Measurements from ENCODE around the gene FAM120B.

FAM120B gene

DNA sequence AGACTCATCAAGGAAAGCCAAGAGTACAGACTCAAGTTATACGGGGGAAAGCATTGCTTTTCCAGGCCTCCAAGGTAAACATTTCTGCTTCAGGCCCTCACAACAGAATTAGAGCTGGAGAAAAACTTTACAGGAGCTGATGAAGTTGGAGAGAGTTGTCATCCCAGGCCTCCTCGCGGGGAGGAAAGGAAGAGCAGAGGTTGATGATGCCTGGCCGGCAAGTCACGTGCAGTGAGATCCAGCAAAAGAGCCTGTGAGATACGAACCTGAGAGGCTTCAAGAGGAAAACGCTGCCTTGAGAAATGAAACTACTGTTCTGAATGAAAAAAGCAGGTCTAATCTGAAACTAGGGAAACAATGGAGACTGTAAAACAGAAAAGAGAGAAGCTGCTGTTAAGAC, 122.9 kb downstream of the FAM120B start:
- DNase-seq: no peak

DNA sequence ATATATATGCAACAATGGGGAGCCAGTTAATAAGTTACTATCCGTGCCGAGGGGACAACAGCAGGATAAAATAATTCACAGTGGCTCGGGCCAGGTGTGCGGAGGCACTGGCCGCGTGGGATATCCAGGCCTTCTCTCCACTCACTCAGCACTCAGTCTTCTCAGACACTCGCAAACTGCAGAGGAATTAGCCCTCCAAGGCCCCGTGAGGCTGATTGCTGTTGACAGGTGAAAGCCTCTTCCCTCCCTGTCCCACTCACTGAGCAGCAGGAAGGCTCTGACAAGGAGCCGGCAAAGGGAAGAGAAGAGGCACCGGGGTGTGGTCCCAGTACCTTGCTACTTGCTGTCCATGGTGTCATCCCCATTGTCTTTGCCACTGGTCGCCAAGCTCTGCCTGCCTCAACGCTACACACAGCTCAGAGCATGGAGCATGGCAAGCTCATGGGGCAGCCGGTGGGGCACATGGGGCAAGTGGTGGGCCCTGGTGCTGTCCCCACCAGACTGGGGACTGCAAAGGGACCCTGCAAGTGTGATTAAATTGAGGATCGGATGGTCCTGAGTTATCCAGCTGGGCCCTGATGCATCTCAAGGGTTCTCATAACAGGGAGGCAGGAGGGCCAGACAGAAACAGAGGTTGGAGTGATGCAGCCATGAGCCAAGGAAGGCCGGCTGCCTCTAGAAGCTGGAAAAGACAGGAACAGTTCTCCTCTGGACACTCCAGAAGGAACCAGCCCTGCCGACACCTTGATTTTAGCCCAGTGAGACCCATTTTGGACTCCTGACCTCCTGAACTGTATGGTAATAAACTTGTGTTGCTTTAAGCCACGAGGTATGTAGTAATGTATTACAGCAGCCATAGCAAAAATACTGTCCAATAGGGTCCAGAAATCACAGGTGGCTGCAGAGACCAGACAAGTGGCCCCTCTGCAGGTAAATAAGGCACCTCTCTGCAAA, 126.9 kb downstream of the FAM120B start:
- DNase-seq: no peak

DNA sequence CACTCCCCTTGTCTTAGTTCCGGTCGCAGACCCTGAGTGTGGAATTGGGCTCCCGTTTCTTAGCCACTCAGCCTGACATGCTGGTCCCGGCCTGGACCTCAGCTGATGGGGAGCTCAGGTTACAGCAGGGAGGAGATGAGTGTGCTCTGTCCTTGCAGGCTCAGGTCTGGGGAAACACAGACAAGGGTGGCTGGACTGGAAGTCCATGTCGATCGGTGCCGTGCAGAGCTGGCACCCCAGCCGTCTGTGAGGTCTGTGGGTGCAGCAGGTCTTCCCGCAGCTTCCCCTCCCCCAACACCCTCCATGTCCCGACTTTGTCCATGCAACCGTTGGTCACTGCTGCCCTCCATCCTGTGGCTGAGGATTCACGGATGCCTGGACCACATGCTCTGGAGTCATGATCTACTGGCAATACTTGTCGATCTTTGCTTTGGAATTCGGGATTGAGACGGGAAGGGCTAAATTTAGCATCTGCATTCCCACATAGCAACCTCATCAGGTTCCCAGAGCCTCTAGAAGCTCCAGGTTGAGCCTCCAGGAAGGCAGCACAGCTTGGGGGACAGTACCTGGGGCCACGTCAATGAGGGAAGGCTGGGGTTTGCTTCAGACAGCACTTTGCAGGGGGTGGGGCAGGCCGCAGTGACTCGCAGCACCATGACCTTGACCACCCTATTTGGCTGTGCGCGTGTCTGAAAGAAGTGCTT, 127.7 kb downstream of the FAM120B start:
- DNase-seq: no peak

DNA sequence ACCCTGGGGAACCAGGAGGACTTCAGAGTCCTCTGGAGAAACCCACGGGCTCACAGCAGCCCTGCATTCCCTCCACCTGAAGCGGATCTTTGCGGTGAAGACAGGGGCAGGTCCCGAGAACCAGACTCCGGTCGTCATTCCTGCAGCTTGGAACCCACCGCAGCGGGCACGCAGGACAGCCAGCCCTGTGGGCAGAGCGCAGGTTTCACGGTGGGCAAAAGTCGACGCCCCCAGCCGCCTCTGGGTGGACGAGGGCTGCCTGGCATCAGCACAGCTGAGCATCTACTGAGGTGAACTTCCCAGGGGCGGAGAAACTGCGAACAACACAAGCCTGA, 128.2 kb downstream of the FAM120B start:
- DNase-seq: no peak

DNA sequence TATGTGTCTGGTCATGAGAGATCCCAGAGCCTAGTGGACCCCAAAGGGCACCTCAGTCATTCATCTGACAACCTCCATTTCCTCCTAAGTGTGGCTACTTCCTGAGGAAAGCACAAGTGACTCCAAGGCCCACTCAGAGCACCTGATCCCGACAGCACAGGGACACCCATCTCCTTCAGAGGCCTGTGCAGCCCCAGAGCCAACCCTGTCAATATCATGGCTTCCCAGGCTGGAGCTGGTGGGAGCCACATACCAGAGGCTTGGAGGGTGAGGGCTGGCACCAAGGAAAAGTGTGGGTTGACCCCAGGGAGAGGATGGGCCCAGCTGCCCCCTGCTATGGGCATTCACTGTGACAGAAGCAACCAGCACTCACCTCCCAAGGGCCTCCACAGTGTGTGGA, 129.2 kb downstream of the FAM120B start:
- DNase-seq: no peak

DNA sequence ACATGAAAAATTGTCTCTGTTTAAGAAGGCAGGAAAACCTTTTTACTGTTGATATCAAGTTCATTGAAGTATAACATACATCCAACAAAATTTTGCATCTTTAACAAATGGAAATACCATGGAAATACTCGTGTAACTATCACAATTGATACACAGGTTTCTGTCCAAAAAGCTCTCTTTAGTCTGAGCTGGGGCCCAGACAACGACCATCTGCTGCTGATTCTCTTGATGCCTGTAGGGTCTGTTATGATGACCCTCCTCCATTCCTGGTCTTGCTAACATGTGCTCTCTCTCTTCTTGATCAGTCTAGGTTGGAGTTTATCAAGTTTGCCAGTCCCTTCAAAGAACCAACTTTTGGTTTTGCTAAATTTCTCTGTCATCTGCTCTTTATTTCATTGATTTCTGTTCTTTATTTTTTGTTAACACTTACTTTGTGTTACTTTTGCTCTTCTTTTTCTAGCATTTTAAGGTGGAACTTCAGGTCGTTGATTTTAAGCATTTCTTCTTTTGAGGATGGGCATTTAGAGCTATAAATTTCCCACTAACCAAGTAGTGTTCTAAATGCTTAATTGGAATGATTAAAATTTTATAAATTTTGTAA, 129.8 kb downstream of the FAM120B start:
- no peak for DNase-seq

DNA sequence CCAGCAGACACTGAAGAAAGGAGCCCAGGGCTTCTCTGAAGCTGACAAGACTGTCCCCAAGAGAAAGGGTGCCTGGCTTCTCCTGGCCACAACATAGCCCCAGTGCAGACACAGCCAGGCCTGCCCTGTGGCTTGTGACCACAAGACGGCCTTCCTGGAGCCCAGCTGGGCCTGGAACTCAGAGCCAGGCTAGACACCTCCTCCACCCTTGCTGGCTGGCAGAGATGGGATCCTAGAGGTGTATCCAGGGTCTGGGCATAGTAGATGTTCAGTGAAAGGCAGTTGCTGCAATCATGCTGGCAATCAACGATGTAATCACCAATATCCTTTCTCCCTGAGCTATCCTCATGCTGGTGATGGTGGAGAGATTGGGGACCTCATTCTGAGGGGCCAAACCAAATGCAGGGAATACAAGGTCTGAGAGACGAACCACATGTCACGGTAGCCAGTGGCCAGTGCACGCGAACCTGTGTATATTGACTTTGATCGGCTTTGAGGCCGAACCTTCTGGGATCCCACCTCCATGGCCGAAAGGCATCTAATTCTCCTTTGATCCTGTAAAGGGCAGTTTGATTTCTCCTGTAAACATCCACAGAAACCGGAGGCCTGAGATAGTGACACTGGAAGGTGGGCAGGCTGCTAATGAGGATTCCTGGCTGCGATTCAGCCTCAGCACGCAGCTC, 131.3 kb downstream of the FAM120B start:
- no peak for DNase-seq

DNA sequence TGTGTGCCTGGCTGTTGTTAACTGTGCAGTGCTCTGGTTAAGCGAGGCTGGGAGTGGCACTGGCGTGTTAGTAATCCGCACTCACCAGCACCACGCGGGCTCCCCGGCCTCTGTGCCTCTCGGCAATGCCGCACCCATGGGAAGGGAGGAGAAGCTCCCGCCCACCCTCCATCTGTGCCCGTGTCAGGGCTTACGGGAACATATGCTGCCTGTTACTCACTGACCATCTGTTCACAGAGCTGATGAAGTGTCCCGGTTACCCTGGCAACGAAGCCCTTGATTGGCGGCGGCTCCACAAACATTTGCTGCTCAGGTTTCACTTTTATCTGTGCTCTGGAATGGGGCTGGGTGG, 131.8 kb downstream of the FAM120B start:
- peak; percentile 14 to 71 for DNase-seq

DNA sequence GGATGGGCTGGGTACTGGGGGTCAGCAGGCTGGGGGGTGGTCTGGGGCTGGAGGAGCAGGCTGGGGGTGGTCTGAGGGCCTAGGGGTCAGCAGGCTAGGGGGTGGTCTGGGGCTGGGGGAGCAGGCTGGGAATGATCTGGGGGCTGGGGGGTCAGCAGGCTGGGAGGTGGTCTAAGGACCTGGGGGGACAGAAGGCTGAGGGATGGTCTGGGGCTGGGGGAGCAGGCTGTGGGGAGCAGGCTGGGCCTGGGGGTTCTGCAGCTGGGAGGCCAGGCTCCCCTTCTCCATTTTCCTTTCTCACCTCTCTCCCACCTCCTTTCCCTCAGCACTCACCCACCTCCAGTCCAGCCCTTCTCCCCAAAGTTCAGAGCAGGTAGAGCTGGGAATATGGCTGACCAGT, 132.3 kb downstream of the FAM120B start:
- DNase-seq: no peak

DNA sequence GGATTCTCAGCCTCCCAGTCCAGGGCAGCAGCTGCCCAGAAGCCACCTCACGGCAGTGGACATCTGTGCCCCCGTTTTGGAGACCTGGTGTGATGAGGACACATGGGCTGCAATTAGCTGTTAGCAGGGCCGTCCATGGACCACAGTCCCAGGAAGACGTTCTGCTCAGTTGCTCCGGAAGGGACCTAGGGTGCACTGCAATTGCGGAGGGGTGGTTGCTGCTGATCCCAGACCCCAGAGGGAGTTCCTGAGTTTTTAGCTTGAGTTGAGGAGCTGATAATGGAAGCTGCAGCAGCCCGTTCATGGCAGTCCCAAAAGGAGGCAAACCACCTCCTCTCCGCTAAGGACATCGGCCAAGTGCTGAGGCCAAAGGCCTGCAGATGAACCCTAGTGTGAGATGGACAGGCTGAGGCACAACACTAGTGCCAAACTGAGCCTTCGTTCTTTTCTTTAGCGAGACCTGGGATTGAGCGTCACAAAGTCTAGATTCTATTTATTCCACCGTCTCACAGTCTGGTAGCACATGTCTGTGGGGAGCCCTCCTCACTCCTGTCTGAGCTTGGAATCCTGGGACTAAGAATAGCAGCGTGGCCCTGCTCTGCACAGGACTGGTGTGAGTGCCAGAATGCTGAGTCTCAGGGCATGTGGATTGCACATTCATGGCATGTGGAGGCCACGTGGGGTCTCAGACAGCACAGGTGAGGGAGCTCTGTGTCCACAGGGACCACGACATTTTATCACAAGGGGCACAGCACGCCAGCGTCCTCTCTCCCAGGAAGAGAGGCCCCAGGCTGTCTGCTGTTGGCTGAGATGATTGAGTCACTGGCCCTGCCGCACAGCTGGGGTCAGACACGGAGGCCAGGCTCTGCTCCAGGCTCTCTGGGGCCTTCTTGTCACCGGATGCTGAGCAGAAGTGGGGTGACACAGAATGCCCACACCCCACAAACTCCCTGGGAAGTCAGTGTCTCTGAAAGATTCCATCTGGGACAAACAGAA, 133.1 kb downstream of the FAM120B start:
- no peak for DNase-seq

DNA sequence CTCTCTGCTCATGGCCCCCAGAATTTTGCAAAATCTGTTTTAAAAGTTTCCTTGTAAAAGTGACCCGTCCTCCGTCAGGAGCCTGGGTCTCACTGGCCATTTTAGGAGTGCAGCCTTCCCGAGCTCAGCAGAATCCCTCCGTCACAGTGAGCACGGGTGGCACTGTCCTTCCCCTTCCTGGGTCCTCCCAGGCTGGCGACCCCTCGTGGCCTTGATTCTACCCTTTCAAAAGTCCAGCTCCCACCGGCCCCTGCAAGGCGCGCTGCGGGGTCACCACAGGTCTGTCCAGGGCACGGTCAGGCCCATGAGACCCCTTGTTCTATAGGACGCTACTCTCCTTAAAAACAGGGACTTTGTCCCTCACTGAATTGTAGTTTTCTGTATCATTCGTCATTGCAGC, 133.9 kb downstream of the FAM120B start:
- DNase-seq: no peak

DNA sequence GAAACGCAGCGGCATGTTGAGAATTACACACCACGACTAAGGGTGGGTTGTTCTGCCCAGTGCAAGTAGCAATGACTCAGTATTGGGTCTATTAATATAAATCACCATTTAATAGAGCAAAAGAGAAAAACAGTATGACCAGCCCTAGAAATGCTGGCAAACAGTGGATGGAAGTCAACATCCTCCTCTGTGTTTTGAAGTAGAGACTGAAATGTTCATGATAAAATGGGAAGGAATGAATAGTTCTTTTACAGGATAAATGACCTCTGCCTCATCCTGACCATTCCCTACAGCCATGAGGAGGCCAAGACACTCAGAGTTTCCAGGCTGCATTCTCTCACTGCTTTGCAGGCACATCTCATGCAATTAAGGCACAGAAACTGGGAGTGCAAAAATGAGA, 134.8 kb downstream of the FAM120B start:
- DNase-seq: no peak

DNA sequence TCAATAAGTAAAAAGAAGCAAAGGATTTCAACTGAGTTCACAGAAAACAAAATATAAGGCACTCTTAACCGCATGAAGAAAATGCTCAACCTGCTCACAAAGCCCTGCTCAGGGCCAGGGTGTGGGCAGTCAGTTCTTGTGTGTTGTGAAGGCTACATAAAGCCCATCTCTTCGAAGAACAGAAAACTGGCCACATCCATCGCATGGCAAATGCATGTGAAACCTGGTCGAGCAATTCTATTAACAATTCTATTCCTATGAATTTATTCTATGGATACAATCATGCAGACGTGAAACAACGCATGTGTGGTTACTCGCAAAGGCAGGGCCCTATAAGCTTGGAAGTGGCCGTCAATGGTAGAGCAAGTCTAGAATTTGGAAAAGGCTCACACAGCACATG, 136.0 kb downstream of the FAM120B start:
- DNase-seq: no peak

DNA sequence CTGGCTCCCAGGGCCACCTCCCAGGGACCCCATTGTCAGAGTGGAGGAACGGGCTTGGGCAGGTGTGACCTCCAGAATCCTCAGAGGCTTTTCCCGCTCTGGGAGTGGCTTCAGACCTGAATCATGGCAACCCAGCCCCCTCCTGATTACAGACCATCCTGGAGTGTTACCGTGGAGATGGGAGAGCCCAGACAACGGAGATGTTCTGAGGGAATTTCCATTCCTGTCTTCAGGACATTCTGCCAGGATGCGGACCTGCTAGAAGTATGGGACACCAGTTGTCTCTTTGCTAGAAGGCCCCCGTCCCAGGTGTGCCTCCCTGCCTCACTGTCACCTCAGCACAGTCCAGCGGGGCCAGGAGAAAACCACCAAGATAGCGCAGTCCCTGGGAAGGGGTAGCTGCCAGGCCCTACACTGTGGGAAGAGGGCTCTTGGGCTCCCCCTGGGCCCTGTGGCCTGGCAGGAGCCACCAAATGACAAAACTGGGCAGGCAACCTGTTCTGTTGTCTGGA, 136.6 kb downstream of the FAM120B start:
- DNase-seq: no peak

DNA sequence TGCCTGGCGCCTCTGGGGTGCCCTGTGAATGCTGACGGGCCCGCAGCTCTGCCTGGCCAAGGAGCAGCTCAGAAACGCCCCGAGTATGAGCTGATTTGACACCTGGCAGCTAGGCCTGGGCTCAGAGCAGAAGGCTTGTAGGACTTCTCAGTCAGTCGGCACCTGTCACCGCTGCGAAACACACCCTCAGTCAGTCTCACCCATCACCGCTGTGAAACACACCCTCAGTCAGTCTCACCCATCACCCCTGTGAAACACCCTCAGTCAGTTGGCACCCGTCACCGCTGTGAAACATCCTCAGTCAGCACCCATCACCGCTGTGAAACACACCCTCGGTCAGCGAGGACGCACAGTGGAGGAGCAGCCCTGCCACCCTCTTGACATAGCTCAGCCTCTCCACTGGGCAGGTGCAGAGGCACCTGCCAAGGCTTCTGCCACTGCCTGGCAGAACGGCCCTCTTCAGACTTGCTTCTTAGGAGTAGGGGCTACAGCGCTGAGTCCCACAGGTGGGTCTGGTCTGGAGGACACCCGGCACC, 137.6 kb downstream of the FAM120B start:
- DNase-seq: no peak

DNA sequence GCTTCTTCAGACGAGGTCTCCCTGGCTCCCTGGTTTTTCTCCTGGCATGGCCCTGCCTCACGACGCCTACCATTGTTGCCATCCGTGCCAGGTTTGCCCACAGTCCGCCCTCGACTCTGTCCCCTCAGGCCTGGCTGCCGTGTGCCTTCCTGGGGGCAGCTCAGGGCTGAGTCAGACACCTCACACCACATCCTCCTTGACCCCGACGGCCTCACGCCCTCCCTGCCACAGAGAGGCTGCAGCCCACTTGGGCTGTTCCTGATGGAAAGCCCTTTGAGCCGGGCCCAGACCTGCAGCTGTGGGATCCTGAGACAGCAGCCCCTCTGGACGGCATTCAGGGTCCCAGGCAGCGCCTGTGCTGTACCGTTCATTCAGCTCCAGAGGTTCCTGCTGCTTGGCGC, 138.3 kb downstream of the FAM120B start:
- DNase-seq: no peak

DNA sequence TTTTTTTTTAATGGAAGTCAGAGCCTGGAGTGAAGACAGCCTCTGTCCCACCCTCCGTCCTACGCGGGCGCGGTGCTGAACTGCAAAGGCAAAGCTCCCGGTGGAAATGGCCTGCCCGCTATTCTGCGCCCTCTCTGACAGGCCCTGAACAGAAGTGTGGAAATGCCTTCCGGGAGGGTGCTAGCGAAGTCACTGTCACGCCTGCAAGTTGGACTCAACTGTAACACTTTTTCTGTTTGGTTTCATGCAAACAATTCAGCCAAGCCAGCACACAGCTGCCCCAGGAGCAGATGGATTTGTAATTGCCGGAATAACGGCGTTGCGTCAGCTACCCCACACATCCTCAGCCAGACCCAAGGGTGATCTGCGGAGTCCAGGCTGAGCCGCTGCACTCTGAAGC, 138.9 kb downstream of the FAM120B start:
- no peak for DNase-seq

DNA sequence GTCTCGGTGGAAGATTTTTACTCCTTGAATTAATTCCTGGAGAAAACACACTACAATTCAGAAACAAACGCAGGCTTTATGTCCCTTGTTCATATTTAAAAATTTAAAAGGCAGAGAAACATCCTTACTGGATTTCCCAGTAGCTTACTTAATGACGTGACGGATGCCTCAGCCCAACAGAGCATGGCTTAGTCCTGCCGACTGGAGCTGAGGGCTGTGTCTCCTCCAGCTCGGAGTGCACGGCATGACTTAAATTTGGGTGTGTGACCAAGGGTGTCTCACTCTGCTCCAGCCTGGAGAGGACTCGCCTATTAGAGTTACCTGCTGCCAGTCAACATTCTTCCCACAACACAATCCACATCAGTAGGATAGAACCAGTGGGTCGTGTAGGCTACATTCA, 139.4 kb downstream of the FAM120B start:
- no peak for DNase-seq

DNA sequence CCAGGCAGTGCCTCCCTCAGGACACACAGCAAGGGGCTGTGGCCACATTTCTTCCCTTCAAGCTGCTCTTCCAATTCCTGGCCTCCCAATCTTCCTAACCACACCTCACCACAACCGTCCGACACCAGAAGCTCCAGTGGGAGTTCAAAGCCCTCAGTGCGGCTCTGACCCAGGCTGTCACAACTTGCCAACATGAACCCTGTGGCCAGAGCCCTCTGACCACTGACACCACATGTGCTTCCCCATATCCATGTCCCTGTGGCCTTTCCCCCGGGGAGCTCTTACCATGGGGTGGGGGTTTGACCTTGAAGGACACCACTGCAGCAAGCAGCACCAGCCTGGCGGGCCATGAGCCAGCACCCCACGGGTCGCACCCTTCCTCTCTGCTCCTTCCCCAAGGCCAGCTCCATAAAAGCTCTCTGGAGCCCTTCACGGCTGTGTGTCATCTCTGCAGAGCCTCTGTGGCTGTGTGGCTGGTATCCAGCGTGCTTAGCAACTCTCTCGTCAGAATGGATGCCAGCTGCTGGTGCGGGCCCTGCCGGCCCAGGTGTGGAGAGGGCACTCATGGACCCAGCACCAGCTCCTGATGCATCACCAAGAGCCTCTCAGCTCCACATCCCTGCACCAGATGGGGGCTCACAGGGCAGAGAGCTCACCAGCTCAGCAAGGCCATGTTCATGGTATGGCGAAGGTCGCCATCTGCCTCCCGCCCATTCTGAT, 140.4 kb downstream of the FAM120B start:
- no peak for DNase-seq

DNA sequence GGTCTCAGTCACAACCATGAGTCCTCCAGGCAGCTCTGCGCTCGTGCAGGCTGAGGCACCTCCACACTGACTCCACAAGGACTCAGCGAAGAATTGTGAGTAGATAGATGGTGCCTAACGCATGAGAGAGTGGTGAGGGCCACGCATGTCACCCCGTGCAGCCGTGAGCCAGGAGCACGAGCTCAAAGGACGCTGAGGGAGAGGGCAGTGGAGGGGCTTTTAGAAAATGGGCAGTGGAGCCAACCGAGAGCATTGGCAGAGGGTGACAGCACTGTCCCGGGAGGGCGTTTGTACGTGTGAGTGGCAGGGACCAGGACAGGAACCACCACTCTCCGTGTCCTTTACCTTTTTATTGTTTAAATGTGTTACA, 141.0 kb downstream of the FAM120B start:
- DNase-seq: no peak

DNA sequence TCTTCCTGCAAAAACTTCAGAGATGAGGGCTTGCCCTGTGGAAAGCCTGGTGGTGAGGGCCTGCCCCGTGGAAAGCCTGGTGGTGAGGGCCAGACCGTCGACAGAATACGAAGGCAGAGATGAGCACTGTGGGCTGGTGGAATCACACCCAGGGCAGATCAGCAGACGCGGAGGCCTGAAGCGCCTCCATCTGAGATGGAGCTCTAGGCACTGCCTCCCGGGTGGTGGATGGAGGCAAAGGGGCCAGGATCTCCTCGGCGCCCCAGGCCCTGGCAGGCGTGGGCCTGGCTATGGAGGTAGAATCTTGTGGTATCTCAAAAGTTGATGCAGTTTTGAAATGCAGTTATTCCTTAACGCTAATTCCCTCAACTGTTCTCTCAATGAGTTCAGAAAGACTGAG, 141.8 kb downstream of the FAM120B start:
- no peak for DNase-seq

Data from inflammatory macrophage treated with lipopolysaccharide for 1 hour (primary cell).